Measurements from ENCODE around the gene TMEM119. TPM values are rescaled to one million over a fixed set of nuclear protein-coding genes. Genes with fewer than 3 reads are reported as not detected.
"Not testable (repeated sequence)": the region's sequence is repeated elsewhere in the genome, so short reads cannot be mapped to it uniquely, and the experiment has no call there.

Gene TMEM119
- polyA plus RNA-seq, 3 donors: 19.9 to 21.2 (median 20.1) TPM

GRCh38 chr12:108589028-108589839 is 8.7 kb downstream of the TMEM119 start:
- DNase-seq (ENCODE audit: low read depth in 3 of 3, low spot score in 2 of 3): no peak

GRCh38 chr12:108587826-108588225 is 10.1 kb downstream of the TMEM119 start:
- no peak for DNase-seq (ENCODE audit: low read depth in 3 of 3, low spot score in 2 of 3)

- DNase-seq (ENCODE audit: low read depth in 3 of 3, low spot score in 2 of 3): no peak
Measured at GRCh38 chr12:108586306-108586705, 11.6 kb downstream of the TMEM119 start.

- DNase-seq (ENCODE audit: low read depth in 3 of 3, low spot score in 2 of 3): no peak
Measured at GRCh38 chr12:108585864-108586263, 12.0 kb downstream of the TMEM119 start.

- DNase-seq (ENCODE audit: low read depth in 3 of 3, low spot score in 2 of 3): no peak
Measured at GRCh38 chr12:108584456-108585065, 13.3 kb downstream of the TMEM119 start.

GRCh38 chr12:108583991-108584390 is 13.9 kb downstream of the TMEM119 start:
- DNase-seq (ENCODE audit: low read depth in 3 of 3, low spot score in 2 of 3): no peak

GRCh38 chr12:108582978-108583770 is 14.7 kb downstream of the TMEM119 start:
- DNase-seq (ENCODE audit: low read depth in 3 of 3, low spot score in 2 of 3): no peak

DNA sequence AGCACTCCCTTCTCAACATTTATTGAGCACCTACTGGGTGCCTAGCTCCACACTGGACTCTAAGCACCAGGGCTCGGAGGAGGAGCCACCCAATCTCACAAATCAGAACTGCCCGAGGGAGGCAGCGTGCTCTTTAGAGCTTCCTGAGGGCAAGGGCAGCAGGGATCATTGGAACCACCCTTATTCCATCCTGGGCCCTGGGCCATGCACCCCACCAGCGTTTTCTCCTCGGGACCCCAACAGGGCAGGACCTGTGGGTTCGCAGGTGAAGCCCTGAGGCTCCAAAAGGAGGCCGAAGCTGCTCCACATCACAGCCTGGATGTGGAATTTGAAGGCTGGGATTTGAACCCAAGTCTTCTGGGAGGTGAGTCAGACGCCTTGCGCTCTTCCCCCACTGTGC is 15.4 kb downstream of the TMEM119 start:
- no peak for DNase-seq (ENCODE audit: low read depth in 3 of 3, low spot score in 2 of 3)

DNA sequence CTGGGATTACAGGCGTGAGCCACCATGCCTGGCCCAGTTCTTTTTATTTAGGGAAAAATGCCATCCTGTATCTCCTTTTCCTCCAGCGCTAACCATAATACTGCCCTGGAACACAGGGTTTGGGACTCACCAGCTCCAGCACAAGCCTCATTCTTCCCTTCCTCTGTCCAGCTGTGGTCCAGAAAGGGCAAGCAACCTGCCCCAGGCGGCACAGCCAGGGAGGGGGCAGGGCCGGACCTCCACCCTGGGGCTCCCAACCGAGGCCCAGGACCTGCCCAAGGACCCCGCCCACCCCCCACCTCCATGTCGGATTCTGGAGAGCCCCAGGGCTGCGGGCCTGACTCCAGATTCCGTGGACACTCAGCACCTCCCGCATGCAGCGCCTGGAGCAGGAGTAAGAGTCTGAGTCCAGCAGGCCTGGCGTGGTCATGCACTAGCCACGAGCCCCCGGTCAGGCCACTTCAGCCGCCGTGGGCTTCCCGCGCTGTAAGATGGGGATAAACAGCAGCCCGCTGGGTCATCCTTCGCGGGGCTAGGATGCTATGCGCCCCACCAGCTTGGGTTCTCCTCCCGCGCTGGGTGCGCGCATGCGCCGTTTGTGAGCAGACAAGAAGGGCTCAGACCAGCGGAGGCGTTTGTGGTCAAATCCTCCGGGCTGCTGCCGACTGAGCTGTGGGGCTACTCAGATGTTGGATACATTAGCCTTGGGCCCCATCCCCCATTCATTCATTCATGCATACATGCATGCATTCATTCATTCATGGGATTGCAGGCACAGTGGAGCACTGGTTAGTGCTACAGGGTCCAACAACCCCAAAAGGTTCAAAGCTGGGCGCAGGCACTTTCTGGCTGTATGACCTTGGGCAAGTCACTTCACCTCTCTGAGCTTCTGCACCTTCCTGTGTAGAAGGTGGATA is 16.3 kb downstream of the TMEM119 start:
- no peak for DNase-seq (ENCODE audit: low read depth in 3 of 3, low spot score in 2 of 3)

GRCh38 chr12:108580531-108580930 is 17.4 kb downstream of the TMEM119 start:
- no peak for DNase-seq (ENCODE audit: low read depth in 3 of 3, low spot score in 2 of 3)

GRCh38 chr12:108578813-108579212 is 19.1 kb downstream of the TMEM119 start:
- no peak for DNase-seq (ENCODE audit: low read depth in 3 of 3, low spot score in 2 of 3)

- no peak for DNase-seq (ENCODE audit: low read depth in 3 of 3, low spot score in 2 of 3)
Measured at GRCh38 chr12:108578264-108578663, 19.6 kb downstream of the TMEM119 start.

GRCh38 chr12:108577458-108577857 is 20.4 kb downstream of the TMEM119 start:
- no peak for DNase-seq (ENCODE audit: low read depth in 3 of 3, low spot score in 2 of 3)

- no peak for DNase-seq (ENCODE audit: low read depth in 3 of 3, low spot score in 2 of 3)
Measured at GRCh38 chr12:108576660-108577234, 21.1 kb downstream of the TMEM119 start.

- DNase-seq (ENCODE audit: low read depth in 3 of 3, low spot score in 2 of 3): no peak
Measured at GRCh38 chr12:108575199-108575912, 22.5 kb downstream of the TMEM119 start.

- DNase-seq (ENCODE audit: low read depth in 3 of 3, low spot score in 2 of 3): not testable (repeated sequence)
Measured at GRCh38 chr12:108574276-108574675, 23.6 kb downstream of the TMEM119 start.

DNA sequence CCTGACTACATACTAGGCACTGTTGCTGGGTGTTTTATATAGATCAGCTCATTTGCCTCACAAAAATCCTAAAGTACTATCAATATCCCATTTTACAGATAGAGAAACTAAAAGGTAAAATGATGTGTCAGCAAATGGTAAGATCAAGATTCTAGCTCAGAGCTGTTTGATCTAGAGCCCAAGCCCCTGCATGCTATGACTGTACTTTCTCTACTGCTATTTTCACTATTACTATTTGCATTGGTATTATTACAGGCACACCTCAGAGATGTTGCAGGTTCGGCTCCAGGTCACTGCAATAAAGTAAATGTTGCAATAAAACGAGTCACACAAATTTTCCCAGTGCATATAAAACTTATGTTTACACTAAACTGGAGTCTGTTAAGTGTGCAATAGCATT is 24.6 kb downstream of the TMEM119 start:
- no peak for DNase-seq (ENCODE audit: low read depth in 3 of 3, low spot score in 2 of 3)

DNA sequence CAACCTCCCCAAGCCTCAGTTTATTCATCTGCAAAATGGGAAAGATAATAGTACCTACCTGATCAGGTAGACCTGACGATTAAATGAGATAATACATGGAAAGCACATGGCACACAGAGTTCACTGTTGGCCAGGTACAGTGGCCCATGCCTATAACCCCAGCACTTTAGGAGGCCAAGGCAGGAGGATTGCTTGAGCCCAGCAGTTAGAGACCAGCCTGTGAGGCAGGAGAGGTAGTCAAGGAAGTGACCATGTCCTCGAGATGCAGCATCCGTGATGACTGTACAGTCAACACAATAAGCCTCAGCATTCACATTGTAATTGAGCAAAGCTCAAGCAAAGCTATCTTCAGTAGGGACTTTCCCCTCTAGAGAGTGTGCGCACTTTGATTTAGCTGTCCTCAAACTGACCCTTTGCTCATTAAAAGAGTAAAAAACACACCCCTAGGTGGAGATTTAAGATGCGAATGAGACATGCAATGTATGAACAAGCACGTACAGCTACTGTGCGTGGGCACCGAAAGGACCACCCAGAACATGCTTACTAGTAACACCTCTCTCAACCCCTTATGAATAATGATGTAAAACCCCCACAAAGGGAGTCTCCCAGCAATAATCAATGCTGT is 25.6 kb downstream of the TMEM119 start:
- no peak for DNase-seq (ENCODE audit: low read depth in 3 of 3, low spot score in 2 of 3)

GRCh38 chr12:108571609-108572165 is 26.2 kb downstream of the TMEM119 start:
- DNase-seq (ENCODE audit: low read depth in 3 of 3, low spot score in 2 of 3): no peak
